ENCODE results near the gene NR2E3. TPM values are rescaled to one million over a fixed set of nuclear protein-coding genes. Genes with fewer than 3 reads are reported as not detected.

Gene NR2E3
- total RNA-seq, 4 donors from 2014 or later, result 0.13 to 0.38 (median 0.27) TPM

- no peak overlapping the region for H3K27ac ChIP-seq
- H3K4me1 ChIP-seq, result peaks cover 0 to 11% (median 4%) of the 10 kb centered on the region in 3 donors
- intact Hi-C loops (cut with DNase I), result no loop called here
- no peak for DNase-seq
- no peak overlapping the region for H3K4me3 ChIP-seq
- H3K36me3 ChIP-seq, result peaks cover 0 to 73% (median 3%) of the 10 kb centered on the region in 3 donors
- no peaks in the 10 kb centered on the region for H3K9me3 ChIP-seq
- H3K27me3 ChIP-seq, result no peaks in the 10 kb centered on the region
- TF ChIP-seq CTCF (IDR thresholded peaks at IDR 0.05), result no peak
- TF ChIP-seq POLR2A (IDR thresholded peaks at IDR 0.05), result no peak
Observed at GRCh38 chr15:71775856-71776255, 34.5 kb upstream of the NR2E3 start.

DNA sequence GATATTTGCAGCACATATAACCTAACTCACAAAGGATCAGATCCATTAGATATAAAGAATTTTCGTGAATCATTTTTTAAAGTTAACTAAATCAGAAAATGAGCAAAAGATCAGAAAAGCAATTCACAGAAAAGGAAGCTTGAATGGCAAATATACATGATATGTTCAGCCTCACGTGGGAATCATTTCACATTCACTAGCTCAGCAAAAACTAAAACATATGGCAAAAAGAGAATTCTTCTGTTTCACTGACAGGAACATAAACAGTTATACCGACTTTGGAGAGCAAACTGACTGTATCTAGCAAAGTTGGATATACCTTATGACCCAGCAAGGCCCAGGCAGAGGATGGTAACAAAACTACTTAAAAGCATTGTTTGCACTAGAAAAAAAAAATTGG is 34.0 kb upstream of the NR2E3 start:
- DNase-seq, result no peak
- WGBS, 2 donors, result 50 to 63% methylated on average over 3 of the region's 3 CpGs
- intact Hi-C loops (cut with DNase I), result no loop called here

DNA sequence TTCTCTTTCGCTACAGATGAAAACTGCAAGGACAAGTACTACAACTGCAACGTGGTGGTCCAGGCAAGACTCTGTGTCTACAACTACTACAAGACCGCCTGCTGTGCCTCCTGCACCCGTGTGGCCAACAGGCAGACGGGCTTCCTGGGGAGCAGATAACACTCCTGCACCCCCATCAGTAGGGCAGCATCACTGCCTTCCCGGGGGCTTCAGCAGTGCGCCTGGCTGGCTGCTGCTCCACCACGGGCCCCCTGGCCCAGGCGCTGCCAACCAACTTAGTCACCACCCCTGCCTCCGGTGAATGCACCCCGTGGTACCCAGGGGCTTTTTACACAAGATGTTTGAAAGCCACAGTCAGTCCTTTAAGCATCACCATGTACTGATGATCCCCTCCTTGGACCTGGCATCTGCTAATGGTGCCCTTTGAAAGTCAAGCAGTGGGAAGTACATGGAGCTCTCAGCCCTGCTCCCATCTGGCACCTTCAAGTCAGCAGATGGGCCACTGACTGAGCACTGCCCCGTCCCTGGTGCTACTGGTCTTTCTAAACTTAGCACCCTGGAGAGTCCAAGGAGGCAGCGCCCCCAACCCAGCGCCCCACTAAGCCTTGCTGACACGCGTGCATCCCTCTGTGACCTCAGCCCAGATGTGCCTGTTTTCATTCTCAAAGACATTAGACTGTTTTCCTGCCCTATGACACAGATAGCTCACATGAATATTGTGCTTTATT is 33.0 kb upstream of the NR2E3 start:
- H3K4me3 ChIP-seq, result no peak overlapping the region
- TF ChIP-seq CTCF (IDR thresholded peaks at IDR 0.05), result no peak
- no peak for TF ChIP-seq POLR2A (IDR thresholded peaks at IDR 0.05)
- no peaks in the 10 kb centered on the region for H3K27me3 ChIP-seq
- H3K9me3 ChIP-seq, result no peaks in the 10 kb centered on the region
- H3K27ac ChIP-seq, result no peak overlapping the region
- DNase-seq, result no peak
- intact Hi-C loops (cut with DNase I), result no loop called here
- H3K4me1 ChIP-seq, result peaks cover 0 to 13% (median 4%) of the 10 kb centered on the region in 3 donors
- 79 to 83% methylated on average over 9 to 13 of the region's 16 CpGs for WGBS, 2 donors
- H3K36me3 ChIP-seq, result peaks cover 0 to 58% (median 3%) of the 10 kb centered on the region in 3 donors

More for the DNA sequence above, 34.0 kb upstream of the NR2E3 start:
- Histone ChIP-seq H3K27ac (no peak overlapping the region), H3K9me3 (no peaks in the 10 kb centered on the region), H3K36me3 (peaks cover 0 to 69% (median 3%) of the 10 kb centered on the region in 3 donors), H3K27me3 (no peaks in the 10 kb centered on the region), H3K4me1 (peaks cover 0 to 13% (median 4%) of the 10 kb centered on the region in 3 donors), H3K4me3 (no peak overlapping the region)
- TF ChIP-seq POLR2A (IDR thresholded peaks at IDR 0.05) (no peak), CTCF (IDR thresholded peaks at IDR 0.05) (no peak)

DNA sequence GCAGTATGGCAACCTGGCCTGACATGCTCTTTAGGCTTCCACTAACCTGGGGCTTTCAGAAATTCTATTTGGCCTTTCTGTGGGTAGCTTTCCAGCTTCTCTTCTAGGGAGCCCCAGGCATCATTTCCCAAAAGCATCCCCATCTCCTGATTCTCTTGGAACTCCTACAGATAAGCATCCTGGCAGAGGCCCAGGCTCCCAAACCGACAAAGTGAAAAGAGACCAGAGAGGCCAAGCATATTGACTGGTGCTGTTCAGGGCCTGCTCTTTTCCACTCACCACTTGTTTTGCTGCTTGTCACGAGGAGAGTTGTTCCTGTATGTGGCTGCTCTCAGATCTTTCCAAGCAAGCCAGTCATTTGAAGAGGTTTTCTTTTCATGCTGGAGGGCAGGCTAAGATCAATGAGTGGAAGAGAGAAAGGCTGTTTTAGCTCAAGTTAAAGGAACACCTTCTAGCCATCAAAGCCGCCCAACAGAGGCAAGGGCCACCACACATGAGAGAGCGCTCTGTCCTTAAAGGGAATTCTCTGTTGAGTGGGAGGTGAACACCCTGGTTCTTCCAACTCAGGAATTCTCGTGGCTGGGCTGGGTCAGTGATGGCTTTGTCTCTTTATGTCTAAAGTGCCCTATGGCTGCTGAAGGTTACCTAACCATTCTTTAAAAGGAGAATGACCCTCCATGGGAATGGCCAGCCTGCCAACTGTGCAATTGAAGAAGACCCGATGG is 31.1 kb upstream of the NR2E3 start:
- Histone ChIP-seq H3K36me3 (peaks cover 0 to 45% (median 3%) of the 10 kb centered on the region in 3 donors), H3K27me3 (no peaks in the 10 kb centered on the region), H3K4me1 (peaks cover 0 to 13% (median 4%) of the 10 kb centered on the region in 3 donors), H3K9me3 (no peaks in the 10 kb centered on the region), H3K27ac (no peak overlapping the region), H3K4me3 (no peak overlapping the region)
- intact Hi-C loops (cut with DNase I), result no loop called here
- DNase-seq, result no peak
- TF ChIP-seq CTCF (IDR thresholded peaks at IDR 0.05) (no peak), POLR2A (IDR thresholded peaks at IDR 0.05) (no peak)
- 79 to 91% methylated on average over 2 to 5 of the region's 6 CpGs for WGBS, 2 donors

Measured in esophagus squamous epithelium (tissue), 5 donors.